Spinal cord (tissue), 10 donors: ENCODE results near the gene UNC79. TPM values are rescaled to one million over a fixed set of nuclear protein-coding genes. Genes with fewer than 3 reads are reported as not detected.

Source experiments
- DNase-seq, 6 donors: peaks; one replicate each; pipeline versions ENCODE4 v3.0.0 to v3.0.0-alpha.2; 2013 to 2015; ENCODE audit warnings: low spot score in 6 of 6, low read depth in 4 of 6
- H3K27ac ChIP-seq: one replicate; pipeline ENCODE4 v1.5.1; 2013; ENCODE audit warnings: low read depth, low read length, control low read depth
- H3K27me3 ChIP-seq: one replicate; pipeline ENCODE4 v1.6.1; 2013; ENCODE audit warnings: low read length; ENCODE audit not compliant: control insufficient read depth, insufficient read depth
- H3K36me3 ChIP-seq: one replicate; pipeline ENCODE4 v1.6.1; 2013; ENCODE audit warnings: low read length; ENCODE audit not compliant: control insufficient read depth, insufficient read depth
- H3K4me1 ChIP-seq: one replicate; pipeline ENCODE4 v1.6.1; 2013; ENCODE audit warnings: low read length; ENCODE audit not compliant: control insufficient read depth, insufficient read depth
- H3K4me3 ChIP-seq: one replicate; pipeline ENCODE4 v1.5.1; 2013; ENCODE audit warnings: low read depth, low read length, control low read depth
- H3K9me3 ChIP-seq: one replicate; pipeline ENCODE4 v1.6.1; 2013; ENCODE audit warnings: low read length; ENCODE audit not compliant: control insufficient read depth, insufficient read depth
- WGBS: methylation state at CpG from one replicate; pipeline ENCODE4 v1.1.5; 2013; ENCODE audit warnings: missing lambda C conversion rate; ENCODE audit not compliant: insufficient coverage; 5-methylcytosine and 5-hydroxymethylcytosine counted together
- polyA plus RNA-seq, 2 donors: library from polyadenylated mRNA; unstranded; fragments of 120-200 nt; gene quantifications; one replicate each; pipeline ENCODE4 v1.2.1, GENCODE V29; 2013; ENCODE audit not compliant: insufficient read length in 2 of 2
- total RNA-seq, 2 donors: library from RNA; depleted of rRNA in 1 of 2; stranded (reverse); fragments of 120-200 nt in 1 of 2; fragments of >200 nt in 1 of 2; gene quantifications; one replicate each; pipeline versions ENCODE4 v1.2.3 to v1.2.4, GENCODE V29; 2013 to 2014
- donor health status: healthy.

The UNC79 gene
- total and polyA plus RNA-seq, 4 donors = 7.9 to 20.7 (median 15.1) TPM

- no peaks in the 10 kb centered on the region for H3K27me3 ChIP-seq
- no peaks in the 10 kb centered on the region for H3K9me3 ChIP-seq
- peaks cover 5% of the 10 kb centered on the region for H3K4me1 ChIP-seq
- no peak for DNase-seq
- no CpG with 5 or more reads among the region's 3 CpGs for WGBS
- H3K36me3 ChIP-seq = peaks cover 16% of the 10 kb centered on the region
- H3K4me3 ChIP-seq = no peak overlapping the region
- H3K27ac ChIP-seq = no peak overlapping the region
These were observed 276.7 kb downstream of the UNC79 start for GRCh38 chr14:93707475-93707874.

GRCh38 chr14:93708311-93708734 lies 277.6 kb downstream of the UNC79 start:
- no peaks in the 10 kb centered on the region for H3K27me3 ChIP-seq
- no peak overlapping the region for H3K4me3 ChIP-seq
- peak in 2 of 6 donors; percentile 22 to 83 for DNase-seq
- no peak overlapping the region for H3K27ac ChIP-seq
- H3K4me1 ChIP-seq = peaks cover 14% of the 10 kb centered on the region
- no peaks in the 10 kb centered on the region for H3K9me3 ChIP-seq
- 78% methylated on average over 6 of the region's 6 CpGs for WGBS
- peaks cover 16% of the 10 kb centered on the region for H3K36me3 ChIP-seq

- no peak for DNase-seq
- WGBS = 82% methylated on average over 1 of the region's 5 CpGs
- H3K4me1 ChIP-seq = peaks cover 18% of the 10 kb centered on the region
- H3K36me3 ChIP-seq = peaks cover 16% of the 10 kb centered on the region
- no peak overlapping the region for H3K27ac ChIP-seq
- no peak overlapping the region for H3K4me3 ChIP-seq
- no peaks in the 10 kb centered on the region for H3K27me3 ChIP-seq
- H3K9me3 ChIP-seq = no peaks in the 10 kb centered on the region
These were observed 278.1 kb downstream of the UNC79 start for GRCh38 chr14:93708800-93709199.

GRCh38 chr14:93709249-93709648 lies 278.5 kb downstream of the UNC79 start:
- no peaks in the 10 kb centered on the region for H3K9me3 ChIP-seq
- DNase-seq = no peak
- H3K4me3 ChIP-seq = no peak overlapping the region
- peaks cover 16% of the 10 kb centered on the region for H3K36me3 ChIP-seq
- H3K4me1 ChIP-seq = peaks cover 22% of the 10 kb centered on the region
- 100% methylated on average over 2 of the region's 4 CpGs for WGBS
- no peaks in the 10 kb centered on the region for H3K27me3 ChIP-seq
- H3K27ac ChIP-seq = no peak overlapping the region

- Histone ChIP-seq H3K27ac (no peak overlapping the region), H3K4me1 (peaks cover 43% of the 10 kb centered on the region), H3K27me3 (no peaks in the 10 kb centered on the region), H3K4me3 (no peak overlapping the region), H3K36me3 (peaks cover 4% of the 10 kb centered on the region), H3K9me3 (no peaks in the 10 kb centered on the region)
- 75% methylated on average over 8 of the region's 9 CpGs for WGBS
- no peak for DNase-seq
These were observed 281.5 kb downstream of the UNC79 start for GRCh38 chr14:93712079-93712837.

GRCh38 chr14:93712838-93713724 lies 282.3 kb downstream of the UNC79 start:
- H3K4me1 ChIP-seq = peaks cover 47% of the 10 kb centered on the region
- no peak overlapping the region for H3K27ac ChIP-seq
- 61% methylated on average over 10 of the region's 18 CpGs for WGBS
- H3K27me3 ChIP-seq = no peaks in the 10 kb centered on the region
- H3K4me3 ChIP-seq = no peak overlapping the region
- no peaks in the 10 kb centered on the region for H3K9me3 ChIP-seq
- peak in 2 of 6 donors; percentile 81 to 90 for DNase-seq
- H3K36me3 ChIP-seq = peaks cover 8% of the 10 kb centered on the region

- Histone ChIP-seq H3K36me3 (peaks cover 5% of the 10 kb centered on the region), H3K27ac (no peak overlapping the region), H3K9me3 (no peaks in the 10 kb centered on the region), H3K27me3 (no peaks in the 10 kb centered on the region), H3K4me1 (peaks cover 47% of the 10 kb centered on the region), H3K4me3 (no peak overlapping the region)
- DNase-seq = no peak
- 70% methylated on average over 11 of the region's 13 CpGs for WGBS
These were observed 283.1 kb downstream of the UNC79 start for GRCh38 chr14:93713726-93714405.

- H3K27ac ChIP-seq = no peak overlapping the region
- no peaks in the 10 kb centered on the region for H3K9me3 ChIP-seq
- peaks cover 5% of the 10 kb centered on the region for H3K36me3 ChIP-seq
- peaks cover 47% of the 10 kb centered on the region for H3K4me1 ChIP-seq
- WGBS = 50% methylated on average over 7 of the region's 7 CpGs
- DNase-seq = peak in 2 of 6 donors; percentile 23 to 81
- no peak overlapping the region for H3K4me3 ChIP-seq
- no peaks in the 10 kb centered on the region for H3K27me3 ChIP-seq
These were observed 283.9 kb downstream of the UNC79 start for GRCh38 chr14:93714605-93715004.

- no peak for DNase-seq
- H3K4me1 ChIP-seq = peaks cover 47% of the 10 kb centered on the region
- H3K27ac ChIP-seq = no peak overlapping the region
- no peaks in the 10 kb centered on the region for H3K27me3 ChIP-seq
- H3K36me3 ChIP-seq = peaks cover 10% of the 10 kb centered on the region
- 74% methylated on average over 13 of the region's 13 CpGs for WGBS
- H3K4me3 ChIP-seq = no peak overlapping the region
- no peaks in the 10 kb centered on the region for H3K9me3 ChIP-seq
These were observed 284.7 kb downstream of the UNC79 start for GRCh38 chr14:93715279-93715927.
